Measurements from ENCODE around the gene LHX1.

The LHX1 gene

GRCh38 chr17:36939802-36940312 lies 2.6 kb downstream of the LHX1 start:
- no peak for DNase-seq

- no peak for DNase-seq
Observed at GRCh38 chr17:36940313-36941264, 3.3 kb downstream of the LHX1 start.

- no peak for DNase-seq
Observed at GRCh38 chr17:36941265-36942010, 4.2 kb downstream of the LHX1 start.

- no peak for DNase-seq
Observed at GRCh38 chr17:36942019-36942599, 4.8 kb downstream of the LHX1 start.

GRCh38 chr17:36942631-36943125 lies 5.4 kb downstream of the LHX1 start:
- no peak for DNase-seq

- no peak for DNase-seq
Observed at GRCh38 chr17:36943250-36944191, 6.2 kb downstream of the LHX1 start.

GRCh38 chr17:36944553-36944952 lies 7.3 kb downstream of the LHX1 start:
- DNase-seq, result no peak

GRCh38 chr17:36945140-36945539 lies 7.9 kb downstream of the LHX1 start:
- DNase-seq, result no peak

GRCh38 chr17:36945959-36946725 lies 8.9 kb downstream of the LHX1 start:
- no peak for DNase-seq

GRCh38 chr17:36946726-36947091 lies 9.4 kb downstream of the LHX1 start:
- no peak for DNase-seq

GRCh38 chr17:36947922-36948716 lies 10.8 kb downstream of the LHX1 start:
- no peak for DNase-seq

- DNase-seq, result peak; percentile 93 to 94
Observed at GRCh38 chr17:36948717-36949460, 11.6 kb downstream of the LHX1 start, which contains the start of gene AATF. AATF (plus strand) TSS chr17:36948954; CDS start chr17:36949126, 172 bp downstream.

GRCh38 chr17:36949461-36949927 lies 12.2 kb downstream of the LHX1 start:
- DNase-seq, result no peak

- DNase-seq, result no peak
Observed at GRCh38 chr17:36950027-36950426, 12.8 kb downstream of the LHX1 start.

GRCh38 chr17:36951084-36951789 lies 14.0 kb downstream of the LHX1 start:
- DNase-seq, result no peak

GRCh38 chr17:36971508-36971907 lies 34.2 kb downstream of the LHX1 start:
- DNase-seq, result no peak

- no peak for DNase-seq
Observed at GRCh38 chr17:36972186-36972700, 35.0 kb downstream of the LHX1 start.

- DNase-seq, result no peak
Observed at GRCh38 chr17:36972905-36973304, 35.6 kb downstream of the LHX1 start.
